Spleen (tissue), 7 donors: ENCODE results near the gene ZFC3H1.

ENCODE experiments used
- CTCF ChIP-seq, 11 experiments: fragments of 200-600 bp in 7 of 11; fragments of 450-650 bp in 4 of 11; sonication (generic) in 4 of 11; IDR thresholded peaks in 8 of 11; conservative IDR thresholded peaks in 3 of 11; 1 replicate in 7 of 11; 2 replicates in 4 of 11; pipeline versions ENCODE4 v1.4.0 to v1.8.0; 2016 to 2021; ENCODE audit warnings: antibody characterized with exemption in 11 of 11, inconsistent platforms in 4 of 11, mild to moderate bottlenecking in 1 of 11
- POLR2A ChIP-seq, 3 donors: fragments of 450-650 bp; IDR thresholded peaks; one replicate each; pipeline ENCODE4 v1.5.1; 2017; ENCODE audit warnings: antibody characterized with exemption in 3 of 3, mild to moderate bottlenecking in 1 of 3
- donor health status: DM: no; HTN: no; CAD: no; lungs with moderate emphysema.
- donor health status: DM: no; HTN: no; CAD: no.
- donor health status: DM: no; HTN: no; CAD: no.

GRCh38 chr12:71594214-71594948 is 69.3 kb downstream of the ZFC3H1 start:
- TF ChIP-seq CTCF (IDR thresholded peaks at IDR 0.05 in 8 of 11, conservative IDR thresholded peaks at IDR 0.05 in 3 of 11), result no peak
- TF ChIP-seq POLR2A (IDR thresholded peaks at IDR 0.05), result no peak
